NCI-H460 (cell line): ENCODE data around the gene NCAM1. TPM values are rescaled to one million over a fixed set of nuclear protein-coding genes. Genes with fewer than 3 reads are reported as not detected.

Experiments
- DNase-seq: peaks from one replicate; pipeline ENCODE4 v3.0.0-alpha.2; 2016; ENCODE audit warnings: low read depth; ENCODE audit errors: extremely low read depth
- total RNA-seq: library from RNA; depleted of rRNA; stranded (reverse); fragments of >200 nt; shearing (Covaris generic); gene quantifications from 2 replicates; pipeline ENCODE4 v1.2.3, GENCODE V29; 2014

NCAM1 gene
- total RNA-seq, 1 experiment from 2014 or later, result 19.8 TPM

- DNase-seq, result no peak
Measured at GRCh38 chr11:113193016-113193415, 231.8 kb downstream of the NCAM1 start.

- no peak for DNase-seq
Measured at GRCh38 chr11:113193946-113194345, 232.7 kb downstream of the NCAM1 start.

- DNase-seq, result no peak
Measured at GRCh38 chr11:113195728-113196127, 234.5 kb downstream of the NCAM1 start.

- DNase-seq, result no peak
Measured at GRCh38 chr11:113197446-113197845, 236.2 kb downstream of the NCAM1 start.

GRCh38 chr11:113198972-113199661, 237.9 kb downstream of the NCAM1 start:
- DNase-seq, result peak; percentile 30

GRCh38 chr11:113199866-113200265, 238.6 kb downstream of the NCAM1 start:
- no peak for DNase-seq

- DNase-seq, result no peak
Measured at GRCh38 chr11:113201054-113201818, 240.0 kb downstream of the NCAM1 start.

GRCh38 chr11:113202431-113202830, 241.2 kb downstream of the NCAM1 start:
- peak; percentile 34 for DNase-seq

- DNase-seq, result no peak
Measured at GRCh38 chr11:113203141-113203753, 242.0 kb downstream of the NCAM1 start.

GRCh38 chr11:113204280-113204679, 243.1 kb downstream of the NCAM1 start:
- no peak for DNase-seq

GRCh38 chr11:113213549-113213948, 252.3 kb downstream of the NCAM1 start:
- no peak for DNase-seq

- DNase-seq, result no peak
Measured at GRCh38 chr11:113222241-113222640, 261.0 kb downstream of the NCAM1 start.

GRCh38 chr11:113234888-113235287, 273.7 kb downstream of the NCAM1 start:
- no peak for DNase-seq

- no peak for DNase-seq
Measured at GRCh38 chr11:113237261-113237660, 276.0 kb downstream of the NCAM1 start.

- no peak for DNase-seq
Measured at GRCh38 chr11:113238721-113239120, 277.5 kb downstream of the NCAM1 start.

- no peak for DNase-seq
Measured at GRCh38 chr11:113240389-113240788, 279.2 kb downstream of the NCAM1 start.

GRCh38 chr11:113240790-113241635, 279.8 kb downstream of the NCAM1 start:
- no peak for DNase-seq

GRCh38 chr11:113241636-113242054, 280.4 kb downstream of the NCAM1 start:
- no peak for DNase-seq

GRCh38 chr11:113242060-113242459, 280.8 kb downstream of the NCAM1 start:
- no peak for DNase-seq

GRCh38 chr11:113242767-113243397, 281.7 kb downstream of the NCAM1 start:
- DNase-seq, result no peak
